Right atrium auricular region (tissue), 2 donors: Measurements from ENCODE around the gene DPYSL5. TPM values are rescaled to one million over a fixed set of nuclear protein-coding genes. Genes with fewer than 3 reads are reported as not detected.

Source experiments
- DNase-seq: peaks from one replicate; pipeline ENCODE4 v3.0.0-alpha.2; 2019; ENCODE audit warnings: low spot score
- H3K27ac ChIP-seq, 2 donors: fragments of 200-600 bp; sonication (generic); 1 replicate in 1 of 2; 2 replicates in 1 of 2; pipeline ENCODE4 v1.5.1; 2016 to 2019
- H3K27me3 ChIP-seq, 2 donors: fragments of 200-600 bp; sonication (generic); one replicate each; pipeline versions ENCODE4 v1.5.1 to v1.6.0; 2017 to 2019
- H3K36me3 ChIP-seq: fragments of 200-600 bp; sonication (generic); one replicate; pipeline ENCODE4 v1.5.1; 2016
- H3K4me1 ChIP-seq, 2 donors: fragments of 200-600 bp; sonication (generic); one replicate each; pipeline versions ENCODE4 v1.5.1 to v1.6.0; 2017 to 2019
- H3K4me3 ChIP-seq, 2 donors: fragments of 200-600 bp; sonication (generic); 1 replicate in 1 of 2; 2 replicates in 1 of 2; pipeline ENCODE4 v1.5.1; 2017 to 2019; ENCODE audit warnings: mild to moderate bottlenecking in 1 of 2, moderate library complexity in 1 of 2
- H3K9me3 ChIP-seq, 2 donors: fragments of 200-600 bp; sonication (generic); one replicate each; pipeline ENCODE4 v1.5.1; 2019
- total RNA-seq, 2 donors: library from RNA; depleted of rRNA; stranded (reverse); fragments of >200 nt; gene quantifications; one replicate each; pipeline ENCODE4 v1.1.0, GENCODE V29; 2016
- TF ChIP-seq, protein P1 (sequence below), 2 donors: fragments of 200-600 bp; sonication (generic); IDR thresholded peaks; one replicate each; pipeline ENCODE4 v1.5.1; 2019; ENCODE audit warnings: antibody characterized with exemption in 2 of 2

Gene DPYSL5
- total RNA-seq, 2 donors from 2014 or later = 0.12 TPM; not detected in 1

GRCh38 chr2:26998323-26998722, 150.4 kb downstream of the DPYSL5 start:
- TF ChIP-seq, protein P1, sequence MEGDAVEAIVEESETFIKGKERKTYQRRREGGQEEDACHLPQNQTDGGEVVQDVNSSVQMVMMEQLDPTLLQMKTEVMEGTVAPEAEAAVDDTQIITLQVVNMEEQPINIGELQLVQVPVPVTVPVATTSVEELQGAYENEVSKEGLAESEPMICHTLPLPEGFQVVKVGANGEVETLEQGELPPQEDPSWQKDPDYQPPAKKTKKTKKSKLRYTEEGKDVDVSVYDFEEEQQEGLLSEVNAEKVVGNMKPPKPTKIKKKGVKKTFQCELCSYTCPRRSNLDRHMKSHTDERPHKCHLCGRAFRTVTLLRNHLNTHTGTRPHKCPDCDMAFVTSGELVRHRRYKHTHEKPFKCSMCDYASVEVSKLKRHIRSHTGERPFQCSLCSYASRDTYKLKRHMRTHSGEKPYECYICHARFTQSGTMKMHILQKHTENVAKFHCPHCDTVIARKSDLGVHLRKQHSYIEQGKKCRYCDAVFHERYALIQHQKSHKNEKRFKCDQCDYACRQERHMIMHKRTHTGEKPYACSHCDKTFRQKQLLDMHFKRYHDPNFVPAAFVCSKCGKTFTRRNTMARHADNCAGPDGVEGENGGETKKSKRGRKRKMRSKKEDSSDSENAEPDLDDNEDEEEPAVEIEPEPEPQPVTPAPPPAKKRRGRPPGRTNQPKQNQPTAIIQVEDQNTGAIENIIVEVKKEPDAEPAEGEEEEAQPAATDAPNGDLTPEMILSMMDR (IDR thresholded peaks at IDR 0.05) = no peak
- Histone ChIP-seq H3K27ac (no peak overlapping the region), H3K4me1 (no peaks in the 10 kb centered on the region), H3K27me3 (no peaks in the 10 kb centered on the region), H3K4me3 (no peak overlapping the region), H3K36me3 (peaks cover 4% of the 10 kb centered on the region), H3K9me3 (no peaks in the 10 kb centered on the region)
- no peak for DNase-seq

Other genes starting within 250 kb of the DPYSL5 start
- gene CIB4, start 206.8 kb upstream of the DPYSL5 start, total RNA-seq = not detected
- 10 to 100 TPM; 47.5 to 50.0 TPM for gene KCNK3, start 155.4 kb upstream of the DPYSL5 start, total RNA-seq
- gene SLC35F6, start 83.8 kb upstream of the DPYSL5 start, total RNA-seq = 10 to 100 TPM; 34.2 to 55.7 TPM
- gene CENPA, start 62.1 kb upstream of the DPYSL5 start, total RNA-seq = under 1 TPM; 0.35 to 0.41 TPM
- 10 to 100 TPM; 20.6 to 33.4 TPM for gene MAPRE3, start 122.5 kb downstream of the DPYSL5 start, total RNA-seq
- 10 to 100 TPM; 21.0 to 41.0 TPM for gene TMEM214, start 184.8 kb downstream of the DPYSL5 start, total RNA-seq
- gene AGBL5, start 203.5 kb downstream of the DPYSL5 start, total RNA-seq = 1 to 10 TPM; 8.1 to 9.3 TPM
- gene OST4, start 223.5 kb downstream of the DPYSL5 start, total RNA-seq = 100 to 1,000 TPM; 379 to 465 TPM
- gene EMILIN1, start 230.5 kb downstream of the DPYSL5 start, total RNA-seq = 10 to 100 TPM; 22.3 to 36.7 TPM
- gene KHK, start 238.6 kb downstream of the DPYSL5 start, total RNA-seq = 1 to 10 TPM in 1 of 2 donors, under 1 TPM in 1; 0.82 to 1.7 TPM